Epidermal melanocyte (primary cell): ENCODE results near the gene PRMT2.

Experiments
- DNase-seq: peaks from one replicate; pipeline ENCODE4 v3.0.0; 2011; ENCODE audit warnings: low spot score; ENCODE audit not compliant: insufficient read length

PRMT2 gene

DNA sequence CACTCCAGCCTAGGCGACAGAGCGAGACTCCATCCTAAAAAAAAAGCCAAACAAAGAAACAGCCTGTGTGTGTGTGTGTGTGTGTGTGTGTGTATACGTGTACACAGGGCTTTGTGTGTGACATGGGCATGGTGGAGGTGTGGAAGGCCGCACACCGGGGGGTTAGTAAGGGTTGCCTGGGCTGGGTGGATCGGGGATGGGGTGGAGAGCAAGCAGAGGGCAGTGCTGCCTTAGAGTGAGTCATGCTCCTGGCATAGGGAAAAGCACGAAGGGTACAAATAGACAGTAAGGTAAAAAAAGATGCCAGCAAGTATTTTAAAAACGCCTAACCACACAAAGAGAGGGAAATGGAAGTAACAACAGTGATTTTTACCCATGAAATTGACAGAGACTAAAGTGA lies 6.2 kb downstream of the PRMT2 start:
- DNase-seq, result no peak

- DNase-seq, result no peak
Observed at GRCh38 chr21:46643379-46644177, 8.1 kb downstream of the PRMT2 start.

- DNase-seq, result no peak
Observed at GRCh38 chr21:46645840-46646239, 10.4 kb downstream of the PRMT2 start.

GRCh38 chr21:46646541-46647154 lies 11.2 kb downstream of the PRMT2 start:
- DNase-seq, result no peak

DNA sequence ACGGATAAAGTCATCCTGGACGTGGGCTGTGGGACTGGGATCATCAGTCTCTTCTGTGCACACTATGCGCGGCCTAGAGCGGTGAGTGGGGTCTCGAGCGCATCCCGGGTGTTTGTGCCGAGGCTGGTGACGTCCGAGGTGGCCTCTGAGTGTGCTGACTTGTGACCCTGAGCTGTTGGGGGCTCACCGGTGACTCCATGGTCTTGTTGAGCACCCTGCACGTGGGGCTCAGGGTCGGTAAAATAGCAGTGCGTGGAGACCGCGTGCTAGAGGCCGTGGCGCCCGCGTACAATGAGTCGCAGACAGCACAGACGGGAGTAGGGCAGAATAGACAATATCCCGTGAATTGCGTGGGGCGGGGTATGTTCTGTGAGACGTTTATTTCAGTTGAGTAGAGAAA lies 13.1 kb downstream of the PRMT2 start:
- DNase-seq, result no peak

GRCh38 chr21:46649356-46649755 lies 13.9 kb downstream of the PRMT2 start:
- DNase-seq, result no peak

GRCh38 chr21:46650476-46651098 lies 15.1 kb downstream of the PRMT2 start:
- DNase-seq, result no peak

GRCh38 chr21:46651121-46651520 lies 15.6 kb downstream of the PRMT2 start:
- no peak for DNase-seq

DNA sequence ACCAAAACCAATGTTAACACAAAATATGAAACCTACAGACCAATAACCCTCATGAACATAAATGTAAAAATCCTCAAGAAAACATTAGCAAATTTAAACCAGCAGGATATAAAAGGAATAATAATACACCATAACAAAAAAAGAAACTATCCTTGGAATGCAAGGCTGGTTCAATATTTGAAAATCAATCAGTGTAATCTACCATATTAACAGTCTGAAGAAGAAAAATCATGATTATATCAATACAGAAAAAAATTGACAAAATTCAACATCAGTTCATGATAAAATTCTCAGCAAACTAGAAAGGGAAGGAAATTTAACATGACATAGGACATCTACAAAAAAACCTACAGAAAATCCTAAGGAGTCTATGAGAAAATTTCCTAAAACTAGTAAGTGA lies 19.8 kb downstream of the PRMT2 start:
- no peak for DNase-seq

- DNase-seq, result no peak
Observed at GRCh38 chr21:46656820-46657219, 21.3 kb downstream of the PRMT2 start.

DNA sequence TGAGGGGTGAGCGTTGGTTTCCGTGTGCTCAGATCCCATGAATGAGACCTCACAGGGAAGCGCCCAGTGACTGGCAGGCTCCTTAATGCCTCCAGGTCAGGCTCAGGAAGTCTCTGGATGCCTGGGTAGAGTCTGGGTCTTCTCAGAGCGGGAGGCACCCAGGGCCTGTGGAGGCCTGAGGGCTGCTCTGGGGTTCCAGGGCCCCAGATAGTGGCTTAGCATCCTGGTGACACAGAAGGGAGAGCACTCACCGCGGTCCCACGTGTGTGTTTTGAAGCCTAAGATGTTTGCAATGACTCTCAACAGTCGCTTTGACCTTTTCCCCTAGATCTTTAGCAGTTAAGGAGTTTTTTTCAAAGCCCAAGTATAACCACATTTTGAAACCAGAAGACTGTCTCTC lies 25.0 kb downstream of the PRMT2 start:
- DNase-seq, result no peak

DNA sequence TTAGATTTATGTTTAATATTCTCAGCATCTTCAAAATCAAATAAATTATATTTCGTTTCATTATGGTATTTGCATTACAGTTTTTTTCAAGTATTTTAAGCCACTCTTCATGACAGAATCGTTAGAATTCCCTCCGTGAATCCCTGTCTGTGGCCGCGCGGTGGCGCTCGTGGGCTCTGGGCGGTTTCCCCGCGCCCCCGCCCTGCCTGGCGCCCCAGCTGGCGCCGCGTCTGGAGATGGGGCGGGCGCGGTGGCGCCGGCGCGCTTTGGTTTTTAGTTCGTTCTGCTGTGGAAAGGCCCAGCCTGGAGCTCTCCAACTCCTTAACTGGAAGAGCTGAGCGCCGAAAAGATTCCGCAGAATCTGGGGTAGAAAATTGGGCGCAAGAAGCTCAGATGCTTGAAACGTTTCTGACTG lies 25.7 kb downstream of the PRMT2 start:
- DNase-seq, result peak; percentile 76

DNA sequence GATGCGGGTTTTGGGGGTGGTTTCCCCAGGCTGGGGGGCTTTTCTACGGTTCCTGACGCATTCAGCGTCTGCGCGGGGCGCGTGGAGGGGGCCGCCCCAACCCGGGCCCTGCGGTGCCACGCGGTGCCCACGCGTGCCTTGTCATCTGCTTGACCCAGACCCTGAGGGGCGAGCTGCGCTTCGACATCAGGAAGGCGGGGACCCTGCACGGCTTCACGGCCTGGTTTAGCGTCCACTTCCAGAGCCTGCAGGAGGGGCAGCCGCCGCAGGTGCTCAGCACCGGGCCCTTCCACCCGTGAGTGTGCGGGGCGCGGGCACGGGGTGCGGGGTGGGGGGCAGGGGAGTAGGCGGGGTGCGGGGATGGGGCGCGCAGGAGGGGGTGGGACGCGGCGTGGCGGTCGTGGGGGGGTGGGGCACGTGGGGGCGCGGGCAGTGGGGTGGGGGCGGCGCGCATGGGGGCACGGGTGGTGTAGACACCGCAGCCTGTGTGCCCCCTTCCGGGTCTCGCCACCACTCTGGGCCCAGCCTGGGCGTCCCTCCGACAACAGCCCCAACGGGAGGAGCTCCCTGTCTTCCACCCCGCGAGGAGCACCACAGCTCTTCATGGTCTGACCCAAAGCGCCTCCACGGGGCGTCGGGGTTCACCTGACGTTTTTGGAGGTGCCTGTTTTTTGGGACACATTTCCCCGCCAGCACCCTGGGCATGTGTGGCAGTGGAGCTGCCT lies 26.3 kb downstream of the PRMT2 start:
- no peak for DNase-seq

GRCh38 chr21:46662367-46662654 lies 26.8 kb downstream of the PRMT2 start:
- no peak for DNase-seq

DNA sequence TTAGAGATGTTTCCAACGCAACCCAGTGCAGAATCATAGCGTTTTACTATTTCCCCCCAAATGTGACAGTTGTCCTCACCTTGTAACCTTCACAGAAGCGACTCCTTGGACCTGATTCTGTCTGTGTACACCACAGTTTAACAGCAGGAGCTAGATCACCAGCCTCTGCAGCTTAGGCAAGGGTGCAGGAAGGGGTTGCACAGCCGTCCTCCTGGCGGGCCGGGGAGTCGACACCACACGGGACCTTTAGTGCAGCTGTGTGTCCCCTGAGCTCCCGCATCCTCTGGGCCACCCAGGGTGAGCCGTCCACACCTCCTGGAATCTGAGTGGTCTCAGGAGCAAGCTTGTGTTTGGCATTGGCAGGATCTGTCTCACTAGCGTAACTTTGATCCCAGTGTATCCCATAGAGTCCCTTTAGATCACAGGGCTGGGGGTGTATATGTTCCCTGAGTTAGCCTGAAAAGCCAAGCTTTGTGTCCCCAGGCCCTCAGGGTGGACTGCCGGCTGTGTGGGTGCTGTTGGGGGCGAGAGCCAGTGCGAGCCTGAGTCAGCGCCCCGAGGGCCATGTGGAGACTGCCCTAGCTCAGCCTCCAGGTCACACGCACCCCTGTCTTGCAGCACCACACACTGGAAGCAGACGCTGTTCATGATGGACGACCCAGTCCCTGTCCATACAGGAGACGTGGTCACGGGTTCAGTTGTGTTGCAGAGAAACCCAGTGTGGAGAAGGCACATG lies 27.5 kb downstream of the PRMT2 start:
- DNase-seq, result no peak

DNA sequence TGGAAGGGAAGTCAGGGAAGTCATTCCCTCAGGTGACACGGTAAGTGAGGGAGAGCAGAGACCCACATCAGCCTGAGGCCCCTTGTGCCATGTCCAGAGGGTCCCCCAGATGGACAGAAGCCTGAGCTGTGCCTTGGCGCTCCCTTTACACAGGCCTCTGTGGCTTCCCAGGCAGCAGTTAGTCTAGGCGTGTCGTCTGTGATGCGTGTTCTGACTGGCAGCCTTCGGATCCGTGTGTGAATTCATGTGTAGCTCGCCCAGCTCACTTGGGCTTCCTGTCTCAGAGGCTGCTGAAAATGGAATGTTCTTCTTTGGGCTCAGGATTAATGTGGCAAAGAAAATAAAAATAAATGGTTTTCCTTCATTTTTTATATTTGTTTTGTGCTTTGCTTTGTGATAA lies 28.3 kb downstream of the PRMT2 start:
- DNase-seq, result no peak

DNA sequence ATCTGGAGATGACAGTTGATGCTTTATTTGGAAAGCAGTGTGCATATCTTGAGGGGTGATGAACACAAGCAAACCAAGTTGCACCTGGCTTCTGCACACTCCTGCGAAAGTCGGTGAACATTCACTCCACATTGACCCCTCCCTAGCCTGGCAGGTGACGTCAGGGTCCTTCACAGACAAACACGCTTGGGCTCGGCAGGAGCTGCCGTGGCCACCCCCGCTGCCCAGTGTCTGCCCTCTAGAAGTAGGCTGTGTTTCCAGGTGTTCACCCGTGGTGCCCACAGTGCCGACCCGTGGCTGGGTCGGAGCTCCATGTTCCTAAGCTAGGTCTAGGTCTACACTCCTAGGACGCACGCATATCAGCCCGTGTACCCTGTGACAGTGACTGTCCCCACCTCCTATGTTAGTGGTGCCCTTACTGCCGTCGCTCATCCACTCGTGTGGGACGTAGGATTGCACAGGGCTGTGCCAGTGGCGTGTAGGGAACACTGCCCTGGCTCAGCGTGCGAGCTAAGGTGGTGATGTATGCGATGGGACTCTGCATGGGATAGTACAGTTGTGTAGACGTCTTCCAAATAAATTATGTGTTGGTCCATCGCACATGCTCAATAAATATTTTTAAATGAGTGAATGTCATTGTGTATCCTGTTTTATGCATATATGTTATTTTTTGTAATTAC lies 29.0 kb downstream of the PRMT2 start:
- DNase-seq, result no peak

GRCh38 chr21:46665566-46665965 lies 30.1 kb downstream of the PRMT2 start:
- DNase-seq, result no peak

- peak; percentile 50 for DNase-seq
Observed at GRCh38 chr21:46666941-46667740, 31.7 kb downstream of the PRMT2 start.

DNA sequence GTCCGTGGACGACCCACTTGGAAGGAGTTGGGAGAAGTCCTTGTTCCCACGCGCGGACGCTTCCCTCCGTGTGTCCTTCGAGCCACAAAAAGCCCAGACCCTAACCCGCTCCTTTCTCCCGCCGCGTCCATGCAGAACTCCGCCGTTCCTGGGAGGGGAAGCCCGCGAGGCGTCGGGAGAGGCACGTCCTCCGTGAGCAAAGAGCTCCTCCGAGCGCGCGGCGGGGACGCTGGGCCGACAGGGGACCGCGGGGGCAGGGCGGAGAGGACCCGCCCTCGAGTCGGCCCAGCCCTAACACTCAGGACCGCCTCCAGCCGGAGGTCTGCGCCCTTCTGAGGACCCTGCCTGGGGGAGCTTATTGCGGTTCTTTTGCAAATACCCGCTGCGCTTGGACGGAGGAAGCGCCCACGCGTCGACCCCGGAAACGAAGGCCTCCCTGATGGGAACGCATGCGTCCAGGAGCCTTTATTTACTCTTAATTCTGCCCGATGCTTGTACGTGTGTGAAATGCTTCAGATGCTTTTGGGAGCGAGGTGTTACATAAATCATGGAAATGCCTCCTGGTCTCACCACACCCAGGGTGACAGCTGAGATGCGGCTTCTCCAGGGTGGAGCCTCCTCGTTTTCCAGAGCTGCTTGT lies 32.4 kb downstream of the PRMT2 start:
- peak; percentile 23 for DNase-seq
